NCI-H82 treated with DMSO at 0.1 percent for 48 hours (cell line): Measurements from ENCODE around the gene NIPSNAP2.
"Not testable (repeated sequence)": the region's sequence is repeated elsewhere in the genome, so short reads cannot be mapped to it uniquely, and the experiment has no call there.

ENCODE experiments used
- DNase-seq: peaks from one replicate; lab custom pipeline; 2025; ENCODE audit not compliant: unreplicated experiment; lab: John Stamatoyannopoulos, UW

NIPSNAP2 gene

GRCh38 chr7:56046721-56047445, 82.5 kb downstream of the NIPSNAP2 start:
- DNase-seq, result no peak

- not testable (repeated sequence) for DNase-seq
Measured at GRCh38 chr7:56047446-56048116, 83.2 kb downstream of the NIPSNAP2 start.

- DNase-seq, result no peak
Measured at GRCh38 chr7:56048245-56048644, 83.9 kb downstream of the NIPSNAP2 start.

- DNase-seq, result not testable (repeated sequence)
Measured at GRCh38 chr7:56048763-56049162, 84.4 kb downstream of the NIPSNAP2 start.
